Epithelial cell of esophagus (primary cell): ENCODE measurements around the gene TOGARAM1.

Experiments
- DNase-seq: peaks from one replicate; pipeline ENCODE4 v3.0.0; 2010; ENCODE audit warnings: low read depth
- H3K4me3 ChIP-seq: 2 replicates; pipeline ENCODE4 v1.5.1; 2011; ENCODE audit warnings: mild to moderate bottlenecking, low read length, control low read depth
- CTCF ChIP-seq: IDR thresholded peaks from 2 replicates; pipeline ENCODE4 v1.5.1; 2011; ENCODE audit warnings: low read depth, mild to moderate bottlenecking, low read length, control low read depth, inconsistent platforms; ENCODE audit not compliant: insufficient read depth; ENCODE audit errors: missing control alignments

The TOGARAM1 gene

DNA sequence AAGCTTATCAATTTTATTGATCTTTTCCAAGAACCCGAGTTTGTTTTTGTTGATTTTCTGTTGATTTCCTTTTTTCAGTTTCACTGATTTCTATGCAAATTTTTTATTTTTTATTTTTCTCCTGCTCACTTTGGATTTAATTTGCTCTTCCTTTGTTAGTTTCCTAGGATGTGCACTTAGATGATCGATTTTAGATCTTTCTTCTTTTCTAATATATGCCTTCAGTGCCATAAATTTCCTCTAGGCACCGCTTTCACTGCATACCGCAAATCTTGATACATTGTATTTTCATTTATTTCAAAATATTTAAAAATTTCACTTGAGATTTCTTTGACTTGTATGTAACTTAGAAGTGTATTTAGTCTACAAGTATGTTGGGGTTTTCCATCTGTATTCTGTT lies 9.5 kb downstream of the TOGARAM1 start:
- no peak for DNase-seq
- no peak for TF ChIP-seq CTCF
- H3K4me3 ChIP-seq, result no peak overlapping the region

DNA sequence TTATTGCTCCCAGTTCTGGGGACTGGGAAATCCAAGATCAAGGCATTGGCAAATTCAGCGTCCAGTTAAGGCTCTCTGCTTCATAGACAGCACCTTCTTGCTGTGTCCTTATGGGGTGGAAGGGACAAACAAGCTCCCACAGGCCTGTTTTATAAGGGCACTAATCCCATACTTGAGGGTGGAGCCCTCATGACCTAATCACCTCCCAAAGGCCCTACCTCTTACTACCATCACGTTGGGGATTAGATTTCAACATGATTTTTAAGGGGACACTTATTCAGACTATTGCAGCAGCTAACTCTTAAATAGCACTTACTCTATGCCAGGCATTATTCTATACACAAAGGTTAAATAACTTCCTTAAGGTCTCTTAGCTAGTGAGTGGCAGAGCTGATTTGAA lies 17.3 kb downstream of the TOGARAM1 start:
- H3K4me3 ChIP-seq, result no peak overlapping the region
- TF ChIP-seq CTCF, result no peak
- DNase-seq, result no peak

DNA sequence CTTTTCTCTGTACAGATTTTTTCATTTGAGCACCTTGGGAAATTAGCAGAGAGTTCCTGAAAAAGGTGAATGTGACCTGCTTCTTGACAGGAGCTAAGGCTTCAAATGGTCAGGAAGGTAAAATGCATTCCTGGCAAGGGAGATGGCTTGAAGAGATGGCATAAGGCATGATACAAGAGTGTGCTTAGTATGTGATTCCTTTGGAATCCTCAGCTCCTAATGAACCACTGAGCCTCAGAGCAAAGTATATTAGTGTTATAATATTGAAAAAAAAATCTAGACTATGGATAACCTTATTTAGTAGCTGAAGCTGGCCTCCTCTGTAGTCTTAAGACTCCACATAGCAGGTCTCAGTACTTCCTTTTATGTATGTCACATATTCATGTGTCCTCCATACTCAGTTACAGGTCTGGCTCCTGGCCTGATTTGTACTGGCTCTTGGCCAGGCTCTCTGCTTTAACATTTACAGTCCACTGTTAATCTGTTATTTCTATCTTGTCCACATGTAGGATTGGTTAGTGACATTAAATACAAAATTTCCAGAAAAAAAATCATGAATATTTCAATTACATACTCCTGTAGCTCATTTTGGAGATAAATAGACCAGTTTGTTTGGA lies 17.9 kb downstream of the TOGARAM1 start:
- no peak overlapping the region for H3K4me3 ChIP-seq
- DNase-seq, result no peak
- TF ChIP-seq CTCF, result no peak

- DNase-seq, result no peak
- TF ChIP-seq CTCF, result no peak
- no peak overlapping the region for H3K4me3 ChIP-seq
Observed at GRCh38 chr14:44981198-44981597, 19.2 kb downstream of the TOGARAM1 start.

GRCh38 chr14:44982594-44982993 lies 20.6 kb downstream of the TOGARAM1 start:
- H3K4me3 ChIP-seq, result no peak overlapping the region
- no peak for TF ChIP-seq CTCF
- DNase-seq, result no peak

- no peak overlapping the region for H3K4me3 ChIP-seq
- DNase-seq, result no peak
- TF ChIP-seq CTCF, result no peak
Observed at GRCh38 chr14:44988694-44989093, 26.7 kb downstream of the TOGARAM1 start.
